Right forelimb (tissue), 1 donor: ENCODE results near the gene U2AF2.
"Not testable (repeated sequence)": the region's sequence is repeated elsewhere in the genome, so short reads cannot be mapped to it uniquely, and the experiment has no call there.

Experiments
- DNase-seq: peaks from one replicate; pipeline ENCODE4 v3.0.0-alpha.2; 2018

U2AF2 gene

GRCh38 chr19:55692681-55693081 lies 37.8 kb downstream of the U2AF2 start:
- DNase-seq: no peak

- no peak for DNase-seq
These were observed 38.6 kb downstream of the U2AF2 start for GRCh38 chr19:55693336-55693974.

- DNase-seq: no peak
These were observed 39.4 kb downstream of the U2AF2 start for GRCh38 chr19:55694241-55694655.

- DNase-seq: no peak
These were observed 40.0 kb downstream of the U2AF2 start for GRCh38 chr19:55694656-55695491.

GRCh38 chr19:55695511-55696290 lies 40.9 kb downstream of the U2AF2 start:
- no peak for DNase-seq

GRCh38 chr19:55696301-55697068 lies 41.6 kb downstream of the U2AF2 start:
- DNase-seq: no peak

- DNase-seq: no peak
These were observed 42.2 kb downstream of the U2AF2 start for GRCh38 chr19:55697069-55697440.

GRCh38 chr19:55697698-55698097 lies 42.9 kb downstream of the U2AF2 start:
- DNase-seq: no peak

- no peak for DNase-seq
These were observed 43.4 kb downstream of the U2AF2 start for GRCh38 chr19:55698256-55698655.

GRCh38 chr19:55699221-55699620 lies 44.4 kb downstream of the U2AF2 start:
- DNase-seq: no peak

- DNase-seq: no peak
These were observed 46.0 kb downstream of the U2AF2 start for GRCh38 chr19:55700813-55701212.

GRCh38 chr19:55702131-55702627 lies 47.3 kb downstream of the U2AF2 start:
- DNase-seq: no peak

- DNase-seq: no peak
These were observed 49.0 kb downstream of the U2AF2 start for GRCh38 chr19:55703790-55704215.

GRCh38 chr19:55704494-55705245 lies 49.8 kb downstream of the U2AF2 start:
- no peak for DNase-seq

GRCh38 chr19:55705972-55706371 lies 51.1 kb downstream of the U2AF2 start:
- no peak for DNase-seq

GRCh38 chr19:55711719-55712118 lies 56.9 kb downstream of the U2AF2 start:
- no peak for DNase-seq

- DNase-seq: no peak
These were observed 58.2 kb downstream of the U2AF2 start for GRCh38 chr19:55712804-55713631.

GRCh38 chr19:55716531-55716930 lies 61.7 kb downstream of the U2AF2 start:
- DNase-seq: no peak

GRCh38 chr19:55717251-55717650 lies 62.4 kb downstream of the U2AF2 start:
- DNase-seq: no peak

- not testable (repeated sequence) for DNase-seq
These were observed 63.3 kb downstream of the U2AF2 start for GRCh38 chr19:55717879-55718711.
